GM12878 (cell line): ENCODE measurements around the gene TACR1. TPM values are rescaled to one million over a fixed set of nuclear protein-coding genes. Genes with fewer than 3 reads are reported as not detected.

ENCODE experiments used
- ATAC-seq: fragments of 200-7000 bp; cut with Tn5 transposase; 3 replicates; pipeline ENCODE4 v1.9.1; 2020; ENCODE audit warnings: mild to moderate bottlenecking, moderate library complexity
- BruUV-seq: library from RNA; stranded (reverse); fragments of 400-500 nt; replicated peaks from 2 replicates; lab custom pipeline; 2021; lab: Mats Ljungman, UMichigan
- CTCF ChIA-PET: fragments of 300-600 bp; sonication (Branson Sonifier 250); formaldehyde crosslinking; extraction: SDS; loops from one replicate; lab custom pipeline; 2021; ENCODE audit warnings: inconsistent platforms; lab: Yijun Ruan, JAX
- POLR2A ChIA-PET: fragments of 350-600 bp; formaldehyde crosslinking; extraction: SDS; loops from one replicate; lab custom pipeline; 2021; ENCODE audit warnings: inconsistent platforms; lab: Charles Lee
- RAD21 ChIA-PET: fragments of 300-600 bp; sonication (Branson Sonifier 250); formaldehyde crosslinking; loops from one replicate; lab custom pipeline; 2023; ENCODE audit warnings: antibody characterized with exemption; ENCODE audit not compliant: unreplicated experiment; lab: Charles Lee
- SMC1A ChIA-PET: fragments of 300-600 bp; sonication (Branson Sonifier 250); formaldehyde crosslinking; loops from one replicate; lab custom pipeline; 2023; ENCODE audit not compliant: unreplicated experiment, uncharacterized antibody; lab: Charles Lee
- DNase-seq: peaks from one replicate; pipeline ENCODE4 v3.0.0-alpha.2; 2011; ENCODE audit warnings: low read depth, low spot score
- FAIRE-seq: peaks from 3 replicates; lab custom pipeline; 2011; peaks lifted over from hg19 to GRCh38; lab: Jason Lieb, UNC
- H2AFZ ChIP-seq: 2 replicates; pipeline ENCODE4 v1.6.0; 2011; ENCODE audit warnings: low read depth, low read length, control low read depth; ENCODE audit not compliant: control insufficient read depth
- H3K27ac ChIP-seq: 2 replicates; pipeline ENCODE4 v1.5.1; 2011; ENCODE audit warnings: control low read depth; ENCODE audit not compliant: control insufficient read depth, insufficient read depth
- H3K27me3 ChIP-seq, 2 experiments: replicated peaks in 1 of 2; 2 replicates each; pipeline versions ENCODE4 v1.6.0 to v1.6.1; 2011; ENCODE audit warnings: low read length in 1 of 2; ENCODE audit not compliant: control insufficient read depth in 2 of 2, insufficient read depth in 2 of 2
- H3K36me3 ChIP-seq, 2 experiments: 2 replicates each; pipeline ENCODE4 v1.5.1; 2011; ENCODE audit warnings: low read length in 1 of 2; ENCODE audit not compliant: control insufficient read depth in 2 of 2, insufficient read depth in 2 of 2
- H3K4me1 ChIP-seq: 2 replicates; pipeline ENCODE4 v1.6.1; 2011; ENCODE audit warnings: mild to moderate bottlenecking, low read length, moderate library complexity, mixed read lengths; ENCODE audit not compliant: control insufficient read depth, insufficient read depth
- H3K4me2 ChIP-seq: 2 replicates; pipeline ENCODE4 v1.6.0; 2011; ENCODE audit warnings: control low read depth; ENCODE audit not compliant: control insufficient read depth, insufficient read depth
- H3K4me3 ChIP-seq: fragments of 200-600 bp; sonication (generic); 2 replicates; pipeline ENCODE4 v1.5.1; 2016
- H3K79me2 ChIP-seq: 2 replicates; pipeline ENCODE4 v1.6.0; 2011; ENCODE audit warnings: low read length; ENCODE audit not compliant: control insufficient read depth, insufficient read depth
- H3K9ac ChIP-seq: 2 replicates; pipeline ENCODE4 v1.8.0; 2011; ENCODE audit warnings: low read length, control low read depth, mixed read lengths; ENCODE audit not compliant: control insufficient read depth, insufficient read depth
- H3K9me3 ChIP-seq: replicated peaks from 3 replicates; pipeline ENCODE4 v1.5.1; 2011; ENCODE audit warnings: mild to moderate bottlenecking, low read length; ENCODE audit not compliant: control insufficient read depth, insufficient read depth
- H4K20me1 ChIP-seq: 2 replicates; pipeline ENCODE4 v1.6.0; 2011; ENCODE audit not compliant: control insufficient read depth, insufficient read depth
- ATF3 ChIP-seq: IDR thresholded peaks from 2 replicates; pipeline ENCODE4 v1.6.1; 2011; ENCODE audit warnings: low read depth, mild to moderate bottlenecking, low read length, moderate library complexity, borderline replicate concordance; ENCODE audit errors: extremely low read depth
- BCLAF1 ChIP-seq: fragments of 450-650 bp; IDR thresholded peaks from 2 replicates; pipeline ENCODE4 v1.6.1; 2017; ENCODE audit warnings: antibody characterized with exemption, mild to moderate bottlenecking, moderate library complexity
- BHLHE40 ChIP-seq, 2 experiments: fragments of 450-650 bp in 1 of 2; IDR thresholded peaks; 2 replicates each; pipeline ENCODE4 v1.6.1; 2011 to 2017; ENCODE audit warnings: low read depth in 2 of 2, borderline replicate concordance in 1 of 2, improper control_type of control experiment in 1 of 2, low read length in 1 of 2, mild to moderate bottlenecking in 1 of 2
- EGR1 ChIP-seq, 2 experiments: IDR thresholded peaks; 1 replicate in 1 of 2; 2 replicates in 1 of 2; pipeline ENCODE4 v1.6.1; 2011 to 2012; ENCODE audit warnings: low read depth in 2 of 2, low read length in 2 of 2, borderline replicate concordance in 1 of 2, mild to moderate bottlenecking in 1 of 2, moderate library complexity in 1 of 2
- GATAD2B ChIP-seq: fragments of 450-650 bp; conservative IDR thresholded peaks from 2 replicates; pipeline ENCODE4 v1.6.1; 2017; ENCODE audit warnings: low read depth, mild to moderate bottlenecking, moderate library complexity
- KAT2A ChIP-seq: conservative IDR thresholded peaks from 2 replicates; pipeline ENCODE4 v1.6.1; 2011; ENCODE audit warnings: low read depth, low read length; ENCODE audit not compliant: control insufficient read depth
- MEF2B ChIP-seq: fragments of 450-650 bp; IDR thresholded peaks from 2 replicates; pipeline ENCODE4 v1.6.1; 2018; ENCODE audit warnings: mild to moderate bottlenecking, moderate library complexity; ENCODE audit not compliant: partially characterized antibody, poor library complexity, severe bottlenecking
- MTA3 ChIP-seq: IDR thresholded peaks from 2 replicates; pipeline ENCODE4 v1.6.1; 2012; ENCODE audit warnings: low read length, inconsistent platforms, borderline replicate concordance
- NBN ChIP-seq: fragments of 450-650 bp; IDR thresholded peaks from 2 replicates; pipeline ENCODE4 v1.6.1; 2016
- RAD51 ChIP-seq: fragments of 450-650 bp; IDR thresholded peaks from 2 replicates; pipeline ENCODE4 v1.6.1; 2016; ENCODE audit warnings: moderate library complexity, mild to moderate bottlenecking, inconsistent platforms
- SMAD1 ChIP-seq: fragments of 450-650 bp; IDR thresholded peaks from 2 replicates; pipeline ENCODE4 v1.6.1; 2018; ENCODE audit warnings: mild to moderate bottlenecking, low read depth; ENCODE audit not compliant: partially characterized antibody
- SMAD5 ChIP-seq: IDR thresholded peaks from 2 replicates; pipeline ENCODE4 v1.6.1; 2016; ENCODE audit warnings: antibody characterized with exemption, low read depth
- SMARCA5 ChIP-seq: fragments of 450-650 bp; IDR thresholded peaks from 2 replicates; pipeline ENCODE4 v1.6.1; 2017; ENCODE audit warnings: mild to moderate bottlenecking
- SUPT20H ChIP-seq: IDR thresholded peaks from 2 replicates; pipeline ENCODE4 v1.6.1; 2011; ENCODE audit warnings: low read depth, mild to moderate bottlenecking, low read length, moderate library complexity, borderline replicate concordance; ENCODE audit not compliant: control insufficient read depth
- TAF1 ChIP-seq: IDR thresholded peaks from 2 replicates; pipeline ENCODE4 v1.6.1; 2011; ENCODE audit warnings: mild to moderate bottlenecking, low read depth, low read length, borderline replicate concordance
- TCF3 ChIP-seq: IDR thresholded peaks from 2 replicates; pipeline ENCODE4 v1.6.1; 2012; ENCODE audit warnings: low read depth, mild to moderate bottlenecking, low read length, borderline replicate concordance; ENCODE audit not compliant: insufficient read depth
- YY1 ChIP-seq: IDR thresholded peaks from 2 replicates; pipeline ENCODE4 v1.6.1; 2011; ENCODE audit warnings: low read depth, mild to moderate bottlenecking, low read length
- ZNF274 ChIP-seq: IDR thresholded peaks from one replicate; pipeline ENCODE4 v1.8.0; 2011; ENCODE audit not compliant: insufficient read length, insufficient read depth
- WGBS: methylation state at CpG from one replicate; pipeline ENCODE4 v1.1.6; 2016; ENCODE audit warnings: low lambda C conversion rate; ENCODE audit not compliant: insufficient replicate concordance, insufficient coverage; ENCODE audit errors: missing lambda C conversion rate; 5-methylcytosine and 5-hydroxymethylcytosine counted together
- in situ Hi-C: fragments of 300-500 bp; cut with MboI; formaldehyde crosslinking; loops from 9 replicates; pipeline ENCODE4 v1.14.3; 2018; ENCODE audit warnings: mixed read lengths
- intact Hi-C: fragments of 100-400 bp; cut with micrococcal nuclease; formaldehyde crosslinking; loops from one replicate; pipeline ENCODE4 v1.14.2; 2022; ENCODE audit not compliant: unreplicated experiment
- polyA plus RNA-seq, 11 experiments: library from polyadenylated mRNA; depleted of rRNA in 4 of 11; unstranded in 6 of 11; stranded (reverse) in 5 of 11; fragments of >200 nt; fragmentation: Nextera tagmentation in 4 of 11; fragmentation: Illumina TruSeq in 1 of 11; extraction: Ambion mirVana in 4 of 11; extraction: Trizol in 1 of 11; gene quantifications; 1 replicate in 1 of 11; 2 replicates in 10 of 11; pipeline versions ENCODE4 v1.2.1 to v1.2.3, GENCODE V29; 2011 to 2016; ENCODE audit warnings: inconsistent platforms in 2 of 11, missing spikeins in 2 of 11, low read depth in 1 of 11
- total RNA-seq, 4 experiments: library from RNA; depleted of rRNA in 3 of 4; stranded (reverse); fragments of >200 nt in 3 of 4; fragmentation: Illumina TruSeq in 1 of 4; extraction: Trizol in 1 of 4; gene quantifications; 2 replicates each; pipeline versions ENCODE4 v1.2.1 to v1.2.3, GENCODE V29; 2013 to 2021

Gene TACR1
- total and polyA plus RNA-seq, 10 of the 15 experiments (the other 5 are each of a cell fraction or from before 2014, with no cell fraction given) = 0.04 to 1.4 (median 0.15) TPM

GRCh38 chr2:75210409-75210808 is 11.1 kb upstream of the TACR1 start (continued):
- TF ChIP-seq ZNF274 = no peak
- TF ChIP-seq RAD51 = no peak
- no peak for TF ChIP-seq MEF2B
- TF ChIP-seq KAT2A = no peak
- TF ChIP-seq EGR1 (IDR thresholded peaks at IDR 0.05; ENCODE audit: borderline replicate concordance in 1 of 2, low read depth in 2 of 2, low read length in 2 of 2) = no peak
- no peak for TF ChIP-seq NBN
- no peak for TF ChIP-seq TCF3
- no peak for TF ChIP-seq ATF3
- TF ChIP-seq YY1 = no peak
- no peak for TF ChIP-seq SMAD1
- TF ChIP-seq, all 136 proteins: peak for 0

- Histone ChIP-seq H3K9me3 (no peaks in the 10 kb centered on the region; the same call in 2 of the 3 replicates), H4K20me1 (no peaks in the 10 kb centered on the region), H3K27ac (no peak overlapping the region), H2AFZ (no peak overlapping the region), H3K9ac (no peak overlapping the region), H3K36me3 (no peaks in the 10 kb centered on the region), H3K4me1 (no peaks in the 10 kb centered on the region), H3K79me2 (no peaks in the 10 kb centered on the region), H3K27me3 (no peaks in the 10 kb centered on the region), H3K4me2 (no peak overlapping the region), H3K4me3 (no peak overlapping the region)
- ATAC-seq (no peak), FAIRE-seq (no peak), DNase-seq (no peak)
- POLR2A ChIA-PET = no interaction called here
- intact Hi-C loops (no loop called here), in situ Hi-C loops (no loop called here)
- BruUV-seq = no TSS peak
- CTCF ChIA-PET = no interaction called here
- RAD21 ChIA-PET = no interaction called here
- SMC1A ChIA-PET = interaction anchor here (1.1 kb wide), 1 partner anchor 264 kb away, joined by 3 read pairs; no protein-coding TSS in a partner anchor
- WGBS = 54% methylated on average over 6 of the region's 6 CpGs
- TF ChIP-seq SMARCA5 (no peak), TAF1 (no peak), BHLHE40 (IDR thresholded peaks at IDR 0.05; ENCODE audit: borderline replicate concordance in 1 of 2, low read depth in 2 of 2, low read length in 1 of 2) (no peak), MTA3 (no peak), BCLAF1 (no peak), SMAD5 (no peak), SUPT20H (no peak), GATAD2B (no peak)
These were observed 9.4 kb upstream of the TACR1 start for GRCh38 chr2:75208738-75209137.
